SK-N-SH (cell line): ENCODE data around the gene R3HDM2. TPM values are rescaled to one million over a fixed set of nuclear protein-coding genes. Genes with fewer than 3 reads are reported as not detected.
A peak's percentile ranks its signal among the peaks of the same experiment; 100 is the strongest.

Source experiments
- CTCF ChIA-PET: fragments of 300-600, 350-600 bp; formaldehyde crosslinking; extraction: SDS; loops from one replicate; lab custom pipeline; 2021; lab: Yijun Ruan, JAX
- POLR2A ChIA-PET: fragments of 350-600 bp; sonication (Branson Sonifier 250); formaldehyde crosslinking; extraction: SDS; loops from one replicate; lab custom pipeline; 2020; ENCODE audit warnings: antibody characterized with exemption, inconsistent platforms; lab: Yijun Ruan, JAX
- DNase-seq: peaks from one replicate; pipeline ENCODE4 v3.0.0; 2012
- H2AFZ ChIP-seq: fragments of 200-600 bp; sonication (generic); 2 replicates; pipeline ENCODE4 v1.8.1; 2016; ENCODE audit warnings: antibody characterized with exemption, mild to moderate bottlenecking, low read depth
- H3F3A ChIP-seq: fragments of 200-600 bp; sonication (generic); replicated peaks from 2 replicates; pipeline ENCODE3; 2016; ENCODE audit warnings: antibody characterized with exemption, mild to moderate bottlenecking; ENCODE audit not compliant: insufficient read depth
- H3K27ac ChIP-seq, 2 experiments: fragments of 200-500 bp in 1 of 2; fragments of 200-600 bp in 1 of 2; sonication (Bioruptor generic) in 1 of 2; sonication (generic), shearing (Covaris generic) in 1 of 2; 2 replicates each; pipeline versions ENCODE4 v1.5.1 to v1.6.1; 2014 to 2016; ENCODE audit warnings: low read depth in 2 of 2, inconsistent platforms in 1 of 2, low read length in 1 of 2, mild to moderate bottlenecking in 1 of 2, mixed read lengths in 1 of 2
- H3K27me3 ChIP-seq: fragments of 200-600 bp; sonication (generic), shearing (Covaris generic); 2 replicates; pipeline ENCODE4 v1.6.1; 2016; ENCODE audit warnings: mixed run types; ENCODE audit not compliant: insufficient read depth
- H3K36me3 ChIP-seq, 2 experiments: fragments of 200-500 bp in 1 of 2; fragments of 200-600 bp in 1 of 2; sonication (Bioruptor generic) in 1 of 2; sonication (generic) in 1 of 2; replicated peaks in 1 of 2; 2 replicates each; pipeline versions ENCODE3 to v1.5.1; 2014 to 2016; ENCODE audit warnings: low read length in 1 of 2, mild to moderate bottlenecking in 1 of 2; ENCODE audit not compliant: insufficient read depth in 2 of 2, control insufficient read depth in 1 of 2
- H3K4me1 ChIP-seq, 2 experiments: fragments of 200-500 bp in 1 of 2; fragments of 200-600 bp in 1 of 2; sonication (Bioruptor generic) in 1 of 2; sonication (generic), shearing (Covaris generic) in 1 of 2; 2 replicates each; pipeline versions ENCODE4 v1.5.1 to v1.6.1; 2014 to 2016; ENCODE audit warnings: low read depth in 1 of 2, low read length in 1 of 2, mixed run types in 1 of 2; ENCODE audit not compliant: insufficient read depth in 2 of 2, control insufficient read depth in 1 of 2
- H3K4me2 ChIP-seq: fragments of 200-600 bp; sonication (generic), shearing (Covaris generic); 2 replicates; pipeline ENCODE4 v1.6.1; 2017; ENCODE audit warnings: mixed run types
- H3K4me3 ChIP-seq, 2 experiments: fragments of 200-500 bp in 1 of 2; fragments of 200-600 bp in 1 of 2; sonication (Bioruptor generic) in 1 of 2; sonication (generic), shearing (Covaris generic) in 1 of 2; 2 replicates each; pipeline versions ENCODE4 v1.5.1 to v1.8.1; 2014 to 2016; ENCODE audit warnings: low read depth in 2 of 2, inconsistent platforms in 1 of 2, low read length in 1 of 2, mild to moderate bottlenecking in 1 of 2, mixed read lengths in 1 of 2, moderate library complexity in 1 of 2
- H3K79me2 ChIP-seq: fragments of 200-600 bp; sonication (generic); 2 replicates; pipeline ENCODE4 v1.8.1; 2017; ENCODE audit warnings: mild to moderate bottlenecking; ENCODE audit not compliant: insufficient read depth
- H3K9ac ChIP-seq: fragments of 200-600 bp; sonication (generic); 2 replicates; pipeline ENCODE4 v1.6.1; 2017; ENCODE audit warnings: mixed run types
- H3K9me2 ChIP-seq: fragments of 200-600 bp; sonication (generic); 2 replicates; pipeline ENCODE4 v1.6.1; 2017; ENCODE audit warnings: mixed run types
- H3K9me3 ChIP-seq: fragments of 200-600 bp; sonication (generic); 2 replicates; pipeline ENCODE4 v1.6.1; 2017; ENCODE audit warnings: mixed run types, mild to moderate bottlenecking, moderate library complexity
- H4K20me1 ChIP-seq: fragments of 200-600 bp; sonication (generic); 2 replicates; pipeline ENCODE4 v1.6.1; 2017; ENCODE audit warnings: mild to moderate bottlenecking, mixed run types; ENCODE audit not compliant: insufficient read depth
- EP300 ChIP-seq, 2 experiments: IDR thresholded peaks; 2 replicates each; pipeline versions ENCODE4 v1.4.0 to v1.6.1; 2012; ENCODE audit warnings: borderline replicate concordance in 1 of 2, low read depth in 1 of 2, low read length in 1 of 2
- JUND ChIP-seq: IDR thresholded peaks from 2 replicates; pipeline ENCODE4 v1.4.0; 2012
- RAD21 ChIP-seq: IDR thresholded peaks from 2 replicates; pipeline ENCODE4 v1.6.1; 2012; ENCODE audit warnings: mild to moderate bottlenecking, low read length
- RCOR1 ChIP-seq: fragments of 150-350 bp; IDR thresholded peaks from 2 replicates; pipeline ENCODE4 v1.6.1; 2017; ENCODE audit warnings: antibody characterized with exemption, low read length
- SIN3A ChIP-seq: IDR thresholded peaks from 2 replicates; pipeline ENCODE4 v1.6.1; 2012; ENCODE audit warnings: low read depth, mild to moderate bottlenecking, low read length, moderate library complexity, borderline replicate concordance
- TAF1 ChIP-seq: IDR thresholded peaks from 2 replicates; pipeline ENCODE4 v1.6.1; 2012; ENCODE audit warnings: low read depth, mild to moderate bottlenecking, low read length, moderate library complexity, borderline replicate concordance
- WGBS: methylation state at CpG from one replicate; pipeline ENCODE4 v1.1.6; 2017; ENCODE audit warnings: low lambda C conversion rate; 5-methylcytosine and 5-hydroxymethylcytosine counted together
- polyA plus RNA-seq, 3 experiments: library from polyadenylated mRNA; depleted of rRNA; stranded (reverse); fragments of >200 nt; gene quantifications; 2 replicates each; pipeline ENCODE4 v1.2.3, GENCODE V29; 2012
- TF ChIP-seq, protein P1 (sequence below): IDR thresholded peaks from 2 replicates; pipeline ENCODE4 v1.4.0; 2012; ENCODE audit warnings: low read depth, borderline replicate concordance
- TF ChIP-seq, protein P2 (sequence below): IDR thresholded peaks from 2 replicates; pipeline ENCODE4 v1.6.1; 2012; ENCODE audit warnings: mild to moderate bottlenecking, low read depth, low read length, moderate library complexity
- TF ChIP-seq, protein P3 (sequence below): fragments of 200-600 bp; sonication (generic); IDR thresholded peaks from 2 replicates; pipeline ENCODE4 v1.6.1; 2017; ENCODE audit warnings: antibody characterized with exemption, mild to moderate bottlenecking, moderate library complexity

Gene R3HDM2
- polyA plus RNA-seq, 1 of the 3 experiments (the other 2 are of a cell fraction), result 23.1 TPM

DNA sequence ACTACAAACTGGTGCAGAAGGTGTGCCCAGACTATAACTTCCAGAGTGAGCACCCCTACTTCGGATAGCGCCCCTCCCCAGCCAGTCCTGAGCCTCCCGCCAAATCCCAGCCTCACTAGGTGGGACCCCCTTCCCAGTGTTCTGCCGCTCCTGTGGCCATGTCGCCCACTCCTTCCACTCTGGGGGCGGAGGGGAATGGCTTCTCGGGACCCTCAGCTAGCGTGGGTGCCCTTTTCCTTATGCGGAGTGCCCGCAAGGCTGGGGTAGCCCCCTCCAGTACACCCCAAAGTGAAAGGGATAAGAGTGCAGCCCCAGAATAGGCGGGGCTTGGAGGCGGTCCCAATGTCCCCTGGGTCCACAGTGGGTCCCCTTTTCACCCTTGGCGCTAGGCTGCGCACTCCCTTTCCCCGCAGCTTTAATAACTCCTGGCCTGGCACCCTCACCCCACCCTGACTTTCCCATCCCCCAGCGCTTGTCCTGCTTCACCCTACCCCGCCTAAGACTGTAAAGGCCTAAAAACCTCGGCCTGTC lies 205.1 kb downstream of the R3HDM2 start (continued):
- TF ChIP-seq, protein P1, sequence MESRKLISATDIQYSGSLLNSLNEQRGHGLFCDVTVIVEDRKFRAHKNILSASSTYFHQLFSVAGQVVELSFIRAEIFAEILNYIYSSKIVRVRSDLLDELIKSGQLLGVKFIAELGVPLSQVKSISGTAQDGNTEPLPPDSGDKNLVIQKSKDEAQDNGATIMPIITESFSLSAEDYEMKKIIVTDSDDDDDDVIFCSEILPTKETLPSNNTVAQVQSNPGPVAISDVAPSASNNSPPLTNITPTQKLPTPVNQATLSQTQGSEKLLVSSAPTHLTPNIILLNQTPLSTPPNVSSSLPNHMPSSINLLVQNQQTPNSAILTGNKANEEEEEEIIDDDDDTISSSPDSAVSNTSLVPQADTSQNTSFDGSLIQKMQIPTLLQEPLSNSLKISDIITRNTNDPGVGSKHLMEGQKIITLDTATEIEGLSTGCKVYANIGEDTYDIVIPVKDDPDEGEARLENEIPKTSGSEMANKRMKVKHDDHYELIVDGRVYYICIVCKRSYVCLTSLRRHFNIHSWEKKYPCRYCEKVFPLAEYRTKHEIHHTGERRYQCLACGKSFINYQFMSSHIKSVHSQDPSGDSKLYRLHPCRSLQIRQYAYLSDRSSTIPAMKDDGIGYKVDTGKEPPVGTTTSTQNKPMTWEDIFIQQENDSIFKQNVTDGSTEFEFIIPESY, result no peak
- no peak for TF ChIP-seq RCOR1
- no peak for TF ChIP-seq TAF1
- TF ChIP-seq JUND, result no peak
- no peak for TF ChIP-seq RAD21
- TF ChIP-seq SIN3A, result no peak
- TF ChIP-seq, protein P2, sequence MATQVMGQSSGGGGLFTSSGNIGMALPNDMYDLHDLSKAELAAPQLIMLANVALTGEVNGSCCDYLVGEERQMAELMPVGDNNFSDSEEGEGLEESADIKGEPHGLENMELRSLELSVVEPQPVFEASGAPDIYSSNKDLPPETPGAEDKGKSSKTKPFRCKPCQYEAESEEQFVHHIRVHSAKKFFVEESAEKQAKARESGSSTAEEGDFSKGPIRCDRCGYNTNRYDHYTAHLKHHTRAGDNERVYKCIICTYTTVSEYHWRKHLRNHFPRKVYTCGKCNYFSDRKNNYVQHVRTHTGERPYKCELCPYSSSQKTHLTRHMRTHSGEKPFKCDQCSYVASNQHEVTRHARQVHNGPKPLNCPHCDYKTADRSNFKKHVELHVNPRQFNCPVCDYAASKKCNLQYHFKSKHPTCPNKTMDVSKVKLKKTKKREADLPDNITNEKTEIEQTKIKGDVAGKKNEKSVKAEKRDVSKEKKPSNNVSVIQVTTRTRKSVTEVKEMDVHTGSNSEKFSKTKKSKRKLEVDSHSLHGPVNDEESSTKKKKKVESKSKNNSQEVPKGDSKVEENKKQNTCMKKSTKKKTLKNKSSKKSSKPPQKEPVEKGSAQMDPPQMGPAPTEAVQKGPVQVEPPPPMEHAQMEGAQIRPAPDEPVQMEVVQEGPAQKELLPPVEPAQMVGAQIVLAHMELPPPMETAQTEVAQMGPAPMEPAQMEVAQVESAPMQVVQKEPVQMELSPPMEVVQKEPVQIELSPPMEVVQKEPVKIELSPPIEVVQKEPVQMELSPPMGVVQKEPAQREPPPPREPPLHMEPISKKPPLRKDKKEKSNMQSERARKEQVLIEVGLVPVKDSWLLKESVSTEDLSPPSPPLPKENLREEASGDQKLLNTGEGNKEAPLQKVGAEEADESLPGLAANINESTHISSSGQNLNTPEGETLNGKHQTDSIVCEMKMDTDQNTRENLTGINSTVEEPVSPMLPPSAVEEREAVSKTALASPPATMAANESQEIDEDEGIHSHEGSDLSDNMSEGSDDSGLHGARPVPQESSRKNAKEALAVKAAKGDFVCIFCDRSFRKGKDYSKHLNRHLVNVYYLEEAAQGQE, result no peak

DNA sequence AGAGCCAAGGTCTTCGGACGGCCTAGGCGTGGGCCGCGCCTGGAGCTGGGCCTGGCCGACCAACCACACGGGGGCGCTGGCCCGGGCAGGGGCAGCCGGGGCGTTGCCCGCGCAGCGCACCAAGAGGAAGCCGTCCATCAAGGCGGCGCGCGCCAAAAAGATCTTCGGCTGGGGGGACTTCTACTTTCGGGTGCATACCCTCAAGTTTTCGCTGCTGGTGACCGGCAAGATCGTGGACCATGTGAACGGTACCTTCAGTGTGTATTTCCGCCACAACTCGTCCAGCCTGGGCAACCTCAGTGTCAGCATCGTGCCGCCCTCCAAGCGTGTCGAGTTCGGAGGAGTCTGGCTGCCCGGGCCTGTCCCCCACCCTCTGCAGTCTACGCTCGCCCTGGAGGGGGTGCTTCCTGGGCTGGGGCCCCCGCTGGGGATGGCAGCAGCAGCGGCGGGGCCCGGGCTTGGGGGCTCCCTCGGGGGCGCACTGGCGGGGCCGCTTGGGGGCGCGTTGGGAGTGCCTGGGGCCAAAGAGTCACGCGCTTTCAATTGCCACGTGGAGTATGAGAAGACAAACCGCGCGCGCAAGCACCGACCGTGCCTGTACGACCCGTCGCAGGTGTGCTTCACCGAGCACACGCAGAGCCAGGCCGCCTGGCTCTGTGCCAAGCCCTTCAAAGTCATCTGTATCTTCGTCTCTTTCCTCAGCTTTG lies 205.7 kb downstream of the R3HDM2 start:
- TF ChIP-seq EP300 (IDR thresholded peaks at IDR 0.05; ENCODE audit: borderline replicate concordance in 1 of 2, low read depth in 1 of 2, low read length in 1 of 2), result no peak
- TF ChIP-seq, protein P3, sequence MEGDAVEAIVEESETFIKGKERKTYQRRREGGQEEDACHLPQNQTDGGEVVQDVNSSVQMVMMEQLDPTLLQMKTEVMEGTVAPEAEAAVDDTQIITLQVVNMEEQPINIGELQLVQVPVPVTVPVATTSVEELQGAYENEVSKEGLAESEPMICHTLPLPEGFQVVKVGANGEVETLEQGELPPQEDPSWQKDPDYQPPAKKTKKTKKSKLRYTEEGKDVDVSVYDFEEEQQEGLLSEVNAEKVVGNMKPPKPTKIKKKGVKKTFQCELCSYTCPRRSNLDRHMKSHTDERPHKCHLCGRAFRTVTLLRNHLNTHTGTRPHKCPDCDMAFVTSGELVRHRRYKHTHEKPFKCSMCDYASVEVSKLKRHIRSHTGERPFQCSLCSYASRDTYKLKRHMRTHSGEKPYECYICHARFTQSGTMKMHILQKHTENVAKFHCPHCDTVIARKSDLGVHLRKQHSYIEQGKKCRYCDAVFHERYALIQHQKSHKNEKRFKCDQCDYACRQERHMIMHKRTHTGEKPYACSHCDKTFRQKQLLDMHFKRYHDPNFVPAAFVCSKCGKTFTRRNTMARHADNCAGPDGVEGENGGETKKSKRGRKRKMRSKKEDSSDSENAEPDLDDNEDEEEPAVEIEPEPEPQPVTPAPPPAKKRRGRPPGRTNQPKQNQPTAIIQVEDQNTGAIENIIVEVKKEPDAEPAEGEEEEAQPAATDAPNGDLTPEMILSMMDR, result peak; percentile 37
- no peaks in the 10 kb centered on the region for H4K20me1 ChIP-seq

More for the DNA sequence above, 205.7 kb downstream of the R3HDM2 start:
- peaks cover 6% of the 10 kb centered on the region for H3K79me2 ChIP-seq
- H3K27ac ChIP-seq, result no peak overlapping the region
- ChIA-PET CTCF (interaction anchor here (1.1 to 31.5 kb wide), 5 partner anchors 13 to 230 kb away, joined by 5 to 937 read pairs (median 6); partner anchors contain the start of genes INHBE and NXPH4), POLR2A (interaction anchor here (0.6 kb wide), 1 partner anchor 16 kb away, joined by 3 read pairs; no protein-coding TSS in a partner anchor)
- H3K4me3 ChIP-seq, result no peak overlapping the region; a peak in 1 of 4 replicates
- no peak overlapping the region for H3K4me2 ChIP-seq
- no peaks in the 10 kb centered on the region for H3F3A ChIP-seq
- no peaks in the 10 kb centered on the region for H3K9me3 ChIP-seq
- WGBS, result 84% methylated on average over 21 of the region's 61 CpGs
- H3K9me2 ChIP-seq, result no peaks in the 10 kb centered on the region
- no peak overlapping the region for H2AFZ ChIP-seq
- H3K27me3 ChIP-seq, result peaks cover 20% of the 10 kb centered on the region; the same call in 1 of the 2 replicates
- no peak for DNase-seq
- peaks cover 0 to 6% of the 10 kb centered on the region in 2 experiments; a peak in 1 of 4 replicates for H3K4me1 ChIP-seq
- no peak overlapping the region for H3K9ac ChIP-seq
- H3K36me3 ChIP-seq, result no peaks in the 10 kb centered on the region
